GM19372 (cell line): ENCODE measurements around the gene IL18BP.

Experiments
- ATAC-seq: cut with Tn5 transposase; IDR thresholded peaks from one replicate; pipeline ENCODE4 v1.9.1; 2021; ENCODE audit warnings: mild to moderate bottlenecking, low read depth, moderate library complexity; ENCODE audit not compliant: unreplicated experiment

Gene IL18BP

DNA sequence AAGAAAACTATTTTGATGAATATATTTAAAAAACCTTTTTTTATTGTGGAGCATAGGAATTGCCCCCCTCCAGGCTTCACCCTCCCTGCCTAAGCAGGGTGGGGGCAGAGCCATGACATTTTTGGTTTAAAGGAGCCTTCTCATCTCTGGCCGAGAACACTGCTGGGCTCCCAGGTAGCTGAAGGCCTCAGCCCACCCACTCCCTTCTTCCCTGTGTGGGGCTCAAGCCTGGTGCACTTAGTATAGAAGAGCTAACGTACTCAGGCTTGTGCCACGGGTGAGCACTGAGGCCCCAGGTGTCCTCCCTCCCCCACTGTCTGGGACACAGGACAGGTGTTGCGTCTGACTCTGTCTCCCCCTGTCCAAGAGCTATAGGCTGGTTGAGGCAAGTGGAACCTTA is 2.2 kb upstream of the IL18BP start:
- no peak for ATAC-seq

DNA sequence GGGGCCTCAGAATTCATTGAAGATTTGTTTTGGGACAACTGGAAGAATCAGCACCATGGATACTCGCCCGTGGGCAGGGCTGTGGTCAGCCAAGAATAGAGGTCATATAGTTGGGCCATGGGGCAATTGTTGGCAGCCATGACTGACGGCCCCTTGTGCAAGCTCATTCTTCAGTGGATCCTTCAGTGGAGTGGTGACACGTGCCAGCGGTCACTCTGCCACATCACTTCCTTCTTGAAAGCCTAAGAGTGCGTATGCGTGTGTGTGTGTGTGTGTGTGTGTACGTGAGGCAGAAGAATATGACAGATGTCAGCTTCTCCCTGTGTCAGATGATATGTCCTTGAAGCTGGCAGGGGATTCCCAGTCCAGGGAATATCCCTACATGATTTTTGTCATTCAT is 1.8 kb upstream of the IL18BP start:
- ATAC-seq: no peak

DNA sequence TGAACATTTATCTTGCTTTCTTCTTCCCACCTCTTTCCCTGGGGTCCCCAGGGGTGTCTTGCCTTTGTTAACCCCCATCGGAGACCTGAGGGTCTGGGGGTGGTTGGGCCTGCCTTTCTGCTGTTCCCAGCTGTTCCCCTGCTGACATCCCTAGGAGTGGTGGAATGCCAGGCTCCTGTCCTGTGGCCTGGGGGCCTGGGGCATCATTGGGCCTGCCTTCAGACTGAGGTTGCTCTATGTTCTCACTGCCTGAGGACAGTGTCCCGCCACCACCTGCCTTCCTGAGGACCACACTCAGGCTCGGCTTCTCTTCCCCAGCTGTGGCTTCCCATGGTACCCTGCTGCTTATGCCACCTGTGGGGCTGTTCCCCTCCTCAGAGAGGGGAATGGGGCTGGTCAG is 1.1 kb upstream of the IL18BP start:
- ATAC-seq: no peak

- ATAC-seq: no peak
These were observed 648 bp upstream of the IL18BP start for GRCh38 chr11:71998061-71998460.

DNA sequence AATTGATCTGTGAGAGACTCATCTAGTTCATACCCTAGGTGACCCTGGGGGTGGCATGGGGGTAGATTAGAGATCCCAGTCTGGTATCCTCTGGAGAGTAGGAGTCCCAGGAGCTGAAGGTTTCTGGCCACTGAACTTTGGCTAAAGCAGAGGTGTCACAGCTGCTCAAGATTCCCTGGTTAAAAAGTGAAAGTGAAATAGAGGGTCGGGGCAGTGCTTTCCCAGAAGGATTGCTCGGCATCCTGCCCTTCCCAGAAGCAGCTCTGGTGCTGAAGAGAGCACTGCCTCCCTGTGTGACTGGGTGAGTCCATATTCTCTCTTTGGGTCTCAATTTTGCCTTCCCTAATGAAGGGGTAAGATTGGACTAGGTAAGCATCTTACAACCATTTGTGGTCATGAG is 653 bp downstream of the IL18BP start:
- no peak for ATAC-seq

DNA sequence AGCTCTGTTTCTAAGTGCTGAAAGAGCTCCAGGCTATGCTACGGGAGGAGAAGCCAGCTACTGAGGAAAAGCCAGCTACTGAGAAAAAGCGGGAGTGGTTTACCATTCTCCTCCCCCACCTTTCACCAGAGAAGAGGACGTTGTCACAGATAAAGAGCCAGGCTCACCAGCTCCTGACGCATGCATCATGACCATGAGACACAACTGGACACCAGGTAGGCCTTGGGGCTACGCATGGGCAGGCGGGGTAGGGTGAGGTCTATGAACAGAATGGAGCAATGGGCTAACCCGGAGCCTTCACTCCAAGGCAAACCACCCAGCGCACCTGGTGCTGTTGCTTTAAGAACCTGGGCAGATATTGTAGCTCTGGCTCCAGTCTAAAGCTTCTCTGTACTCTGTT is 1.1 kb downstream of the IL18BP start:
- ATAC-seq: no peak

DNA sequence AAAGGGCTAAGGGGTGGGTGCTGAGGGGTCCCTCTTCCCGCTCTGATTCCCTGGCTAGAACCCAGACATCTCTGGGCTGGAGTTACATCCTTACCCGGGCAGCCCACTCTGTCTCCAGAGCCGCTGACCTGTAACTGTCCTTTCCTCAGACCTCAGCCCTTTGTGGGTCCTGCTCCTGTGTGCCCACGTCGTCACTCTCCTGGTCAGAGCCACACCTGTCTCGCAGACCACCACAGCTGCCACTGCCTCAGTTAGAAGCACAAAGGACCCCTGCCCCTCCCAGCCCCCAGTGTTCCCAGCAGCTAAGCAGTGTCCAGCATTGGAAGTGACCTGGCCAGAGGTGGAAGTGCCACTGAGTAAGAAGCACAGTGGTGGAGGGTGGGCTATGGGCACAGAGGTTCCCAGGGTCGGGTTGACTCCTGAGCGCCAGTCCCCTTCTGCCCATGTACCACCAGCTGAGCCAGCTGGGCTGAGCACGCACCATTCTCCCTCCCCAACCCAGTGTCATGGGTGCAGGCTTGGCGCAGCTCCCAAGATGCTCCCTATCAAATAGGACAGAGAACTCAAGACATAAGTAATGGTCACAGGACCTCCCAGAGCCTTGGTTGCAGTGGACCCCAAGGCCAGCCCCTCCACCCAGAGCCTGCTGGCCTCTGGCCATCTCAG is 1.6 kb downstream of the IL18BP start:
- no peak for ATAC-seq

- no peak for ATAC-seq
These were observed 2.6 kb downstream of the IL18BP start for GRCh38 chr11:72001285-72001684.

GRCh38 chr11:72001834-72002591 is 3.3 kb downstream of the IL18BP start:
- no peak for ATAC-seq

GRCh38 chr11:72002841-72003775 is 4.4 kb downstream of the IL18BP start:
- ATAC-seq: no peak

GRCh38 chr11:72003776-72004171 is 5.1 kb downstream of the IL18BP start:
- ATAC-seq: no peak

GRCh38 chr11:72004515-72005346 is 6.0 kb downstream of the IL18BP start:
- no peak for ATAC-seq

DNA sequence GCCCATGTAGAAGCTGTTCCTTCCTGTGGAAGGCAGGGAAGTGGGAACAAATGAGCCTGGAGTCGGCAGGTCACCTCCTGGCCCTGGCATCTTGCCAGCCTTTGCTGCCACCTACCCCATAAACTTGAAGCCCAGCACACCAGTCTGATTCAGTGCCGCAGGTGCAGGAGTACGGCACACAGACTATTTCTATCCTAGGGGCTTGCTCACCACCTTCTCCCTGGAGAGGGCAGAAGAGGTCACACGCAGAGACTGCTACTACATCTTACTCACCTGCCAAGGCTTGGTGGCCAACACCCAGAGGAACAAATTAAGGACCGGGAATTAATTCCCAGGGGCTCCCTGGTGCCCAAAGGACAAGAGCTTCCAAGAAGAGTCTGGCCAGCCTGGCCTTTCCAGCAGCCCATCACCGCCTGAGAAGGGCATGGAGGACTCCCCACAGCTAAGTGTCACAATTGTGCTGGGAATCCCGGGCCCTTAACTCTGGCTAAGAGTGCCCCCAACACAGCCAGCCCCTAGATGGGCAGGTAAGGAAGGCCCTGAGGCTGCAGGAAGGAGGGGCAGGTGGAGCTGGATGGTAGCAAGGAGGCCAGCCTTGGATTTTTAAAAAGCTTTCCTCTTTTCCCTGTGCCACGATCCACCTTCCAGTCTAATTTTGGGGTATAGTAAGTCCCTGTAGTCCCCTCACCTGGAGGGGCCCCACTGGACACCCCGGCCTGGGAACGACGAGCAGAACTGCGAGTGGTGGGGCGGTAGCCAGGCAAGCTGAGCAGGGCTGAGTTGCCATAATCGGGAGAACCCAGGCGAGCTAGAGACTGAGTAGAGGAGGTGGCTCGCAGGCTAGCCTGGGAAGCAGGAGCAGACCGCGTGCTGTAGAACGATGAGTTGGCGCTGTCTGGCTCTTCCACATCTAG is 6.9 kb downstream of the IL18BP start:
- no peak for ATAC-seq

DNA sequence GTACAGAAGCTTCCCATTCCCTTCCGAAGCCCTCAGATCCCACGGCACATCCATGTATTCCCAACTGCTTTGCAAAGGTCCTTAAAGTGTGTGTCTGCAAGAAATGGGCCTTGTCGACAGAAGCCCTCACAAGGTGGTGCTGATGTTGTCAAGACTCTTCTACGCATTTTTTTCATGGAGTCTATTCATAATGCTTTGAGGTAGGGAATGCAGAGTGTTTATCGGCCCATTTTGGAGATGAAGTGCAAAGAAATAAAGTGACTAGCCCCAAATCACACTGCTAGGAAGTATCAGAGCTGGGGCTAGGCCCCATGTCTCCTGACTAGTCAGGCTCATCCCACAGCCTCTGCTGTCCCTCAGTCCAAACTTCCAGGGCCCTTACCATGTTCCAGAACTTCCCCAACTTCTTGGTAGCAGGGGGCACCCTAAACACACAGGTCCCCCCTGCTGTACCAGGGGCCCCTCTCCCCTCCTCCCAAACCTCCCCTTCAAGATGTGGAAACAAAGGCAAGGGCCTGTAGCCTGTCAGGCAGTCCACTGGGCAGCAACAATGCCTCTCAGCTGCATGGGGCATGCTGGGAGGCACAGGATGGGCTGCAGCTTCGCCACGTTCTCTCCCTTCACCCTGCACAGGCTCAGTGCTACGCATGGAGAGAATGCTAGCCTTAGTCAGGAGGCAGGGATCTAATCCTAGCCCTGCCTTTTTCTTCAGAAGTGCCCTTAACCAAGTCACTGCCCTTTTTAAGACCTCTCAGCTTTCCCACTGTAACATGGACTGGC is 7.8 kb downstream of the IL18BP start:
- no peak for ATAC-seq

- no peak for ATAC-seq
These were observed 8.4 kb downstream of the IL18BP start for GRCh38 chr11:72007089-72007476.

GRCh38 chr11:72007587-72007986 is 8.9 kb downstream of the IL18BP start:
- ATAC-seq: no peak

- ATAC-seq: no peak
These were observed 10.0 kb downstream of the IL18BP start for GRCh38 chr11:72008728-72009127.

- no peak for ATAC-seq
These were observed 10.4 kb downstream of the IL18BP start for GRCh38 chr11:72009156-72009555.
